GM23338 (cell line): ENCODE measurements around the gene BNC2. TPM values are rescaled to one million over a fixed set of nuclear protein-coding genes. Genes with fewer than 3 reads are reported as not detected.
A peak's percentile ranks its signal among the peaks of the same experiment; 100 is the strongest.

Experiments used
- ATAC-seq: fragments of 200-7000 bp; cut with Tn5 transposase; 3 replicates; pipeline ENCODE4 v1.9.1; 2020
- DNase-seq: peaks from one replicate; pipeline ENCODE4 v3.0.0-alpha.2; 2015; ENCODE audit warnings: low spot score
- H2AFZ ChIP-seq: fragments of 200-600 bp; sonication (generic); 2 replicates; pipeline ENCODE4 v1.8.0; 2016; ENCODE audit warnings: antibody characterized with exemption, mild to moderate bottlenecking, moderate library complexity
- H3F3A ChIP-seq: fragments of 200-600 bp; sonication (generic); replicated peaks from 2 replicates; pipeline ENCODE4 v1.8.0; 2017; ENCODE audit warnings: antibody characterized with exemption, mixed run types, low read depth
- H3K27ac ChIP-seq: fragments of 200-600 bp; sonication (generic); 2 replicates; pipeline ENCODE4 v1.6.1; 2016; ENCODE audit warnings: low read depth
- H3K27me3 ChIP-seq: fragments of 200-600 bp; sonication (generic); 2 replicates; pipeline ENCODE4 v1.8.0; 2016; ENCODE audit warnings: mild to moderate bottlenecking, mixed run types, moderate library complexity; ENCODE audit not compliant: insufficient read depth
- H3K36me3 ChIP-seq: fragments of 200-600 bp; sonication (generic); 2 replicates; pipeline ENCODE4 v1.8.0; 2016; ENCODE audit warnings: mild to moderate bottlenecking; ENCODE audit not compliant: insufficient read depth
- H3K4me1 ChIP-seq: fragments of 200-600 bp; sonication (generic); 2 replicates; pipeline ENCODE4 v1.8.0; 2016; ENCODE audit warnings: mild to moderate bottlenecking, moderate library complexity; ENCODE audit not compliant: insufficient read depth
- H3K4me2 ChIP-seq: fragments of 200-600 bp; sonication (generic); 2 replicates; pipeline ENCODE4 v1.7.1; 2017; ENCODE audit warnings: mixed run types
- H3K4me3 ChIP-seq: fragments of 200-600 bp; sonication (generic); 2 replicates; pipeline ENCODE4 v1.6.1; 2016; ENCODE audit warnings: mixed run types
- H3K79me2 ChIP-seq: fragments of 200-600 bp; sonication (generic); replicated peaks from 2 replicates; pipeline ENCODE4 v1.8.0; 2017; ENCODE audit warnings: mild to moderate bottlenecking; ENCODE audit not compliant: insufficient read depth
- H3K9me2 ChIP-seq: fragments of 200-600 bp; sonication (generic); 2 replicates; pipeline ENCODE4 v1.8.0; 2017; ENCODE audit not compliant: insufficient read depth
- H4K20me1 ChIP-seq: fragments of 200-600 bp; sonication (generic); replicated peaks from 2 replicates; pipeline ENCODE4 v1.8.0; 2017; ENCODE audit warnings: mild to moderate bottlenecking; ENCODE audit not compliant: insufficient read depth
- H3K27ac Mint-ChIP-seq: 2 replicates; pipeline ENCODE4 v1.8.0; 2020; ENCODE audit warnings: inconsistent platforms, mild to moderate bottlenecking, moderate library complexity, mixed read lengths
- H3K27me3 Mint-ChIP-seq: 3 replicates; pipeline ENCODE4 v1.8.0; 2022; ENCODE audit warnings: low read depth, mild to moderate bottlenecking, moderate library complexity, mixed read lengths, inconsistent platforms; ENCODE audit not compliant: insufficient read depth, poor library complexity
- H3K36me3 Mint-ChIP-seq: 3 replicates; pipeline ENCODE4 v1.8.0; 2021; ENCODE audit warnings: low read depth, mild to moderate bottlenecking, inconsistent platforms, moderate library complexity, mixed read lengths
- H3K4me1 Mint-ChIP-seq: 3 replicates; pipeline ENCODE4 v1.8.0; 2020; ENCODE audit warnings: mild to moderate bottlenecking, inconsistent platforms, mixed read lengths
- H3K4me3 Mint-ChIP-seq: 3 replicates; pipeline ENCODE4 v1.8.0; 2021; ENCODE audit warnings: moderate library complexity, mild to moderate bottlenecking, inconsistent platforms, mixed read lengths
- H3K9me3 Mint-ChIP-seq: 3 replicates; pipeline ENCODE4 v1.8.0; 2020; ENCODE audit warnings: moderate library complexity, mild to moderate bottlenecking, inconsistent platforms, mixed read lengths
- CREB1 ChIP-seq: fragments of 250-450 bp; sonication (Bioruptor Pico); IDR thresholded peaks from 2 replicates; pipeline ENCODE4 v1.5.0; 2020; ENCODE audit warnings: low read depth, mild to moderate bottlenecking, moderate library complexity
- CTCF ChIP-seq, 2 experiments: fragments of 200-600 bp in 1 of 2; sonication (generic) in 1 of 2; conservative IDR thresholded peaks; 2 replicates each; pipeline versions ENCODE4 v1.5.1 to v1.6.1; 2016 to 2017; ENCODE audit warnings: antibody characterized with exemption in 2 of 2, low read depth in 2 of 2, mild to moderate bottlenecking in 2 of 2, moderate library complexity in 1 of 2
- ETS1 ChIP-seq: IDR thresholded peaks from 2 replicates; pipeline ENCODE4 v1.6.1; 2016; ENCODE audit warnings: antibody characterized with exemption
- EZH2 ChIP-seq: fragments of 200-600 bp; sonication (generic); IDR thresholded peaks from one replicate; pipeline ENCODE4 v1.8.0; 2017; ENCODE audit warnings: antibody characterized with exemption, mild to moderate bottlenecking, low read depth; ENCODE audit not compliant: unreplicated experiment
- EZH2phosphoT487 ChIP-seq: fragments of 200-600 bp; sonication (generic); IDR thresholded peaks from one replicate; pipeline ENCODE4 v1.8.1; 2018; ENCODE audit warnings: antibody characterized with exemption; ENCODE audit not compliant: unreplicated experiment
- JUNB ChIP-seq: IDR thresholded peaks from one replicate; pipeline ENCODE4 v1.6.1; 2016; ENCODE audit warnings: antibody characterized with exemption; ENCODE audit not compliant: unreplicated experiment
- NANOG ChIP-seq: IDR thresholded peaks from 2 replicates; pipeline ENCODE4 v1.6.1; 2016; ENCODE audit warnings: antibody characterized with exemption, borderline replicate concordance
- POLR2AphosphoS5 ChIP-seq: IDR thresholded peaks from 2 replicates; pipeline ENCODE4 v1.6.1; 2016; ENCODE audit warnings: antibody characterized with exemption, low read depth
- REST ChIP-seq: IDR thresholded peaks from one replicate; pipeline ENCODE4 v1.6.1; 2018; ENCODE audit warnings: antibody characterized with exemption; ENCODE audit not compliant: unreplicated experiment
- STAT1 ChIP-seq: IDR thresholded peaks from one replicate; pipeline ENCODE4 v1.6.1; 2016; ENCODE audit warnings: antibody characterized with exemption; ENCODE audit not compliant: unreplicated experiment
- ZNF331 ChIP-seq: fragments of 250-450 bp; sonication (Bioruptor Pico); IDR thresholded peaks from 2 replicates; pipeline ENCODE4 v1.5.0; 2020; ENCODE audit warnings: low read depth, mild to moderate bottlenecking, moderate library complexity
- polyA plus RNA-seq: library from polyadenylated mRNA; unstranded; fragments of >200 nt; fragmentation: Nextera tagmentation; extraction: Ambion mirVana; gene quantifications from 2 replicates; pipeline ENCODE4 v1.2.1, GENCODE V29; 2016
- total RNA-seq: library from RNA; depleted of rRNA; stranded (reverse); fragments of >200 nt; shearing (Covaris generic); gene quantifications from 2 replicates; pipeline ENCODE4 v1.2.3, GENCODE V29; 2014

Gene BNC2
- total and polyA plus RNA-seq, 2 experiments from 2014 or later: 12.7 to 13.2 TPM

GRCh38 chr9:16672501-16672900 lies 198.0 kb downstream of the BNC2 start:
- H3K9me2 ChIP-seq: peaks cover 2% of the 10 kb centered on the region; the same call in 1 of the 2 replicates
- Mint-ChIP-seq H3K9me3 (no peaks in the 10 kb centered on the region), H3K4me3 (no peak overlapping the region), H3K4me1 (peaks cover 23% of the 10 kb centered on the region), H3K27ac (0 out of 2 replicates have a peak overlapping the region, but pooled peaks have one; percentile 16), H3K36me3 (no peaks in the 10 kb centered on the region), H3K27me3 (peaks cover 7% of the 10 kb centered on the region)
- H3K27ac ChIP-seq: no peak overlapping the region
- H3K79me2 ChIP-seq: peaks cover under 1% of the 10 kb centered on the region; the same call in 1 of the 2 replicates
- no peak overlapping the region for H3K4me2 ChIP-seq
- TF ChIP-seq STAT1: no peak
- TF ChIP-seq NANOG: no peak
- TF ChIP-seq REST: no peak
- no peaks in the 10 kb centered on the region for H3F3A ChIP-seq
- no peaks in the 10 kb centered on the region for H3K27me3 ChIP-seq
- H3K36me3 ChIP-seq: no peaks in the 10 kb centered on the region
- ATAC-seq (no peak), DNase-seq (no peak)
- no peak overlapping the region for H3K4me3 ChIP-seq
- H3K4me1 ChIP-seq: 0 out of 2 replicates have a peak, but pooled peaks cover 3% of the 10 kb centered on the region
- H4K20me1 ChIP-seq: no peaks in the 10 kb centered on the region
- H2AFZ ChIP-seq: no peak overlapping the region

DNA sequence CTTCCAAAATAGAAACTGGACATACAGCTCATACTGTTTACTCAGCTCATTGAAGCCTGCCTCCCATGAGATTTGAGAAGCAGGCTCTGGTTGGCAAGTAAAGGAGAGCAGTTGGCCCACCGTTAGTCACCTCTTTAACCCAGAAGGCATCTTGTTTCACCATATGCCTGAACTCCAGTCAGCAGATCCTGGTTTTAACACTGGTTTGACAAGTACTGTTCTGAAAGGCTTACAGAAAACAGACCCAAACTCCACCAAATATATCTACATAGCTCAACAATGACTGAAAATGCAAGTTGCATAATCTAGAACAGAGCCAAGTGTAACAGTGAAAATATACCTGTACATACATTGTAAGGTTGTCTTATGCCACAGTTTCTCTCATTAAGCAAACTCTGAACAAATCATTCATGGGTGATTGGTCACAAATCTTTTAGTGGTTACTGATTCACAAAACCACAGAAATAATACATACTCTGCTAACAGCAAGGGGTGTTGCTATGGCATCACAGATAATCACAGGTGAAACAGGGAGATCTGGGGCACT lies 198.8 kb downstream of the BNC2 start:
- H2AFZ ChIP-seq: no peak overlapping the region
- H3F3A ChIP-seq: no peaks in the 10 kb centered on the region
- Mint-ChIP-seq H3K27ac (no peak overlapping the region), H3K9me3 (no peaks in the 10 kb centered on the region), H3K4me3 (no peak overlapping the region), H3K4me1 (peaks cover 21% of the 10 kb centered on the region), H3K36me3 (no peaks in the 10 kb centered on the region), H3K27me3 (peaks cover 7% of the 10 kb centered on the region)
- DNase-seq (no peak), ATAC-seq (no peak)
- no peak overlapping the region for H3K4me2 ChIP-seq
- peaks cover 2% of the 10 kb centered on the region; the same call in 1 of the 2 replicates for H3K9me2 ChIP-seq
- 0 out of 2 replicates have a peak, but pooled peaks cover 3% of the 10 kb centered on the region for H3K4me1 ChIP-seq
- no peaks in the 10 kb centered on the region for H3K36me3 ChIP-seq
- peaks cover 5% of the 10 kb centered on the region; the same call in 1 of the 2 replicates for H3K79me2 ChIP-seq
- no peak overlapping the region for H3K4me3 ChIP-seq
- TF ChIP-seq CREB1 (CRISPR knock-in tag): no peak
- no peak for TF ChIP-seq REST
- TF ChIP-seq CTCF (conservative IDR thresholded peaks at IDR 0.05; ENCODE audit: low read depth in 2 of 2): no peak
- no peak for TF ChIP-seq JUNB
- no peak for TF ChIP-seq STAT1
- TF ChIP-seq ZNF331: no peak
- no peak for TF ChIP-seq NANOG
- TF ChIP-seq ETS1: no peak
- TF ChIP-seq EZH2phosphoT487: no peak
- no peak for TF ChIP-seq POLR2AphosphoS5
- TF ChIP-seq EZH2: no peak
- H3K27ac ChIP-seq: no peak overlapping the region
- H4K20me1 ChIP-seq: no peaks in the 10 kb centered on the region
- no peaks in the 10 kb centered on the region for H3K27me3 ChIP-seq
